HEK293 (cell line): ENCODE data around the gene MDH2.

Experiments used
- CTCF ChIA-PET: fragments of 350-600 bp; formaldehyde crosslinking; extraction: SDS; loops from one replicate; lab custom pipeline; 2021; ENCODE audit warnings: antibody characterized with exemption; lab: Yijun Ruan, JAX
- POLR2A ChIA-PET: fragments of 300-600 bp; formaldehyde crosslinking; extraction: SDS; loops from one replicate; lab custom pipeline; 2020; ENCODE audit warnings: antibody characterized with exemption, inconsistent platforms; lab: Yijun Ruan, JAX
- H3K27ac ChIP-seq: fragments of 200-500 bp; sonication (Bioruptor generic); 2 replicates; pipeline ENCODE4 v1.5.1; 2014; ENCODE audit warnings: low read depth, low read length, control low read depth, inconsistent platforms; ENCODE audit errors: extremely low read depth
- H3K36me3 ChIP-seq, 2 experiments: fragments of 200-500 bp in 1 of 2; sonication (Bioruptor generic) in 1 of 2; 1 replicate in 1 of 2; 2 replicates in 1 of 2; pipeline ENCODE4 v1.5.1; 2014 to 2017; ENCODE audit warnings: inconsistent platforms in 2 of 2, low read length in 2 of 2; ENCODE audit not compliant: control insufficient read depth in 2 of 2, insufficient read depth in 1 of 2
- H3K4me1 ChIP-seq: fragments of 200-500 bp; sonication (Bioruptor generic); 2 replicates; pipeline ENCODE4 v1.5.1; 2014; ENCODE audit warnings: mild to moderate bottlenecking, low read length, inconsistent platforms; ENCODE audit not compliant: control insufficient read depth, insufficient read depth
- H3K4me3 ChIP-seq: 2 replicates; pipeline ENCODE4 v1.5.1; 2011; ENCODE audit warnings: low read depth, mild to moderate bottlenecking, control low read depth, low read length, moderate library complexity
- H3K9me3 ChIP-seq: fragments of 200-500 bp; sonication (Bioruptor generic); 2 replicates; pipeline ENCODE4 v1.5.1; 2014; ENCODE audit warnings: low read depth, low read length, inconsistent platforms; ENCODE audit not compliant: control insufficient read depth, insufficient read depth
- KLF7 ChIP-seq: fragments of 450-650 bp; formaldehyde crosslinking; IDR thresholded peaks from 2 replicates; pipeline ENCODE4 v1.5.1; 2016; ENCODE audit warnings: missing biosample characterization, missing genetic modification characterization, borderline replicate concordance
- MZF1 ChIP-seq: fragments of 450-650 bp; formaldehyde crosslinking; IDR thresholded peaks from 2 replicates; pipeline ENCODE4 v1.5.1; 2017; ENCODE audit warnings: missing biosample characterization, missing genetic modification characterization, borderline replicate concordance
- RBAK ChIP-seq: fragments of 450-650 bp; formaldehyde crosslinking; IDR thresholded peaks from 2 replicates; pipeline ENCODE4 v1.5.1; 2016; ENCODE audit warnings: missing biosample characterization, missing genetic modification characterization
- TCF7L2 ChIP-seq: IDR thresholded peaks from 2 replicates; pipeline ENCODE4 v1.6.1; 2011; ENCODE audit warnings: low read depth, mild to moderate bottlenecking, inconsistent platforms, low read length, moderate library complexity, borderline replicate concordance
- ZBTB17 ChIP-seq: fragments of 450-650 bp; formaldehyde crosslinking; IDR thresholded peaks from 2 replicates; pipeline ENCODE4 v1.5.1; 2016; ENCODE audit warnings: missing biosample characterization, missing genetic modification characterization
- ZFP37 ChIP-seq: fragments of 450-650 bp; formaldehyde crosslinking; IDR thresholded peaks from 2 replicates; pipeline ENCODE4 v1.5.1; 2016; ENCODE audit warnings: missing biosample characterization, missing genetic modification characterization
- ZNF138 ChIP-seq: fragments of 450-650 bp; formaldehyde crosslinking; IDR thresholded peaks from 2 replicates; pipeline ENCODE4 v1.5.1; 2016; ENCODE audit warnings: missing biosample characterization, missing genetic modification characterization, borderline replicate concordance
- ZNF140 ChIP-seq: fragments of 450-650 bp; formaldehyde crosslinking; IDR thresholded peaks from 2 replicates; pipeline ENCODE4 v1.5.1; 2016; ENCODE audit warnings: missing biosample characterization, missing genetic modification characterization
- ZNF157 ChIP-seq: fragments of 450-650 bp; formaldehyde crosslinking; IDR thresholded peaks from 2 replicates; pipeline ENCODE4 v1.5.1; 2016; ENCODE audit warnings: missing biosample characterization, missing genetic modification characterization
- ZNF16 ChIP-seq: fragments of 450-650 bp; formaldehyde crosslinking; IDR thresholded peaks from 2 replicates; pipeline ENCODE4 v1.5.1; 2016; ENCODE audit warnings: low read depth, missing biosample characterization, missing genetic modification characterization
- ZNF19 ChIP-seq: fragments of 450-650 bp; formaldehyde crosslinking; IDR thresholded peaks from 2 replicates; pipeline ENCODE4; 2016; ENCODE audit warnings: missing biosample characterization, missing genetic modification characterization, low read depth
- ZNF211 ChIP-seq: fragments of 450-650 bp; formaldehyde crosslinking; IDR thresholded peaks from 2 replicates; pipeline ENCODE4 v1.5.1; 2016; ENCODE audit warnings: low read depth, missing biosample characterization, missing genetic modification characterization
- ZNF274 ChIP-seq, 2 experiments: fragments of 200-500 bp in 1 of 2; fragments of 450-650 bp in 1 of 2; sonication (Bioruptor generic) in 1 of 2; formaldehyde crosslinking in 1 of 2; IDR thresholded peaks; 2 replicates each; pipeline versions ENCODE4 v1.5.1 to v1.6.1; 2014 to 2016; ENCODE audit warnings: borderline replicate concordance in 1 of 2, inconsistent platforms in 1 of 2, low read length in 1 of 2, missing biosample characterization in 1 of 2, missing genetic modification characterization in 1 of 2
- ZNF558 ChIP-seq: fragments of 450-650 bp; formaldehyde crosslinking; IDR thresholded peaks from 2 replicates; pipeline ENCODE4 v1.5.1; 2016; ENCODE audit warnings: missing biosample characterization, missing genetic modification characterization
- ZNF571 ChIP-seq: fragments of 450-650 bp; formaldehyde crosslinking; IDR thresholded peaks from 2 replicates; pipeline ENCODE4 v1.5.0; 2017; ENCODE audit warnings: missing biosample characterization, missing genetic modification characterization
- ZNF600 ChIP-seq: fragments of 450-650 bp; formaldehyde crosslinking; IDR thresholded peaks from 2 replicates; pipeline ENCODE4 v1.5.1; 2016; ENCODE audit warnings: missing biosample characterization, missing genetic modification characterization
- ZNF660 ChIP-seq: fragments of 450-650 bp; IDR thresholded peaks from 2 replicates; pipeline ENCODE4 v1.5.1; 2018; ENCODE audit warnings: missing biosample characterization, mild to moderate bottlenecking, missing genetic modification characterization
- ZNF747 ChIP-seq: fragments of 450-650 bp; formaldehyde crosslinking; IDR thresholded peaks from 2 replicates; pipeline ENCODE4 v1.5.1; 2016; ENCODE audit warnings: missing biosample characterization, missing genetic modification characterization
- ZNF76 ChIP-seq: fragments of 450-650 bp; formaldehyde crosslinking; IDR thresholded peaks from 2 replicates; pipeline ENCODE4; 2016; ENCODE audit warnings: low read depth, missing biosample characterization, missing genetic modification characterization, borderline replicate concordance
- ZSCAN16 ChIP-seq: fragments of 450-650 bp; formaldehyde crosslinking; IDR thresholded peaks from 2 replicates; pipeline ENCODE4 v1.5.1; 2016; ENCODE audit warnings: missing biosample characterization, missing genetic modification characterization
- TF ChIP-seq, protein P1 (sequence below): fragments of 450-650 bp; formaldehyde crosslinking; IDR thresholded peaks from 2 replicates; pipeline ENCODE4 v1.5.1; 2016; ENCODE audit warnings: missing biosample characterization, missing genetic modification characterization
- TF ChIP-seq, protein P2 (sequence below): fragments of 450-650 bp; formaldehyde crosslinking; IDR thresholded peaks from 2 replicates; pipeline ENCODE4; 2016; ENCODE audit warnings: missing biosample characterization, missing genetic modification characterization
- TF ChIP-seq, protein P3 (sequence below): fragments of 450-650 bp; formaldehyde crosslinking; optimal IDR thresholded peaks from 2 replicates; pipeline ENCODE3; 2016; ENCODE audit warnings: missing biosample characterization, mild to moderate bottlenecking, missing genetic modification characterization
- TF ChIP-seq, protein P4 (sequence below): fragments of 450-650 bp; formaldehyde crosslinking; IDR thresholded peaks from 2 replicates; pipeline ENCODE4 v1.5.1; 2016; ENCODE audit warnings: missing biosample characterization, missing genetic modification characterization
- TF ChIP-seq, protein P5 (sequence below): fragments of 450-650 bp; formaldehyde crosslinking; IDR thresholded peaks from 2 replicates; pipeline ENCODE4 v1.5.1; 2016; ENCODE audit warnings: missing biosample characterization, missing genetic modification characterization, low read depth
- TF ChIP-seq, protein P6 (sequence below): IDR thresholded peaks from 2 replicates; pipeline ENCODE4 v1.6.1; 2011; ENCODE audit warnings: mild to moderate bottlenecking, low read depth, low read length, borderline replicate concordance

MDH2 gene

DNA sequence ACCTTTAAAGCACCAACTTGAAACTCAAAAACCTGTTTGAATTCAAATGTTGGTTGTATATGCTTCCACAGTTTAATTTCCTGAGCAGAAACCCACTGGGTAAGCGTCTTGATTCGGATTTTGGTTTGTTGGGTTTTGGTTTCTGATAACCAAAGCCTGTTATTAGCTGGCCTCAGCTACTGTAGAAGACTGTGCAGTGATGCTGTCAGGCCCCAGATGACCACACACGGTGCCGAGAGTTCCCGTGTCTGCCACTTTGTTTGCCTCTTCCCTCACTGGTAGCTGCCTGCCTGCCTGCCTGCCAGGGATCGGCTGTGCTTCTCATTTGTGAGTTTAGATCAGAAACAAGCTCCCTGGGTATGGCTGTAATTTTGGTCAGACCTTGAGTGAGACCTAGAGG lies 5.6 kb downstream of the MDH2 start:
- peaks cover 31 to 82% of the 10 kb centered on the region in 2 experiments for H3K36me3 ChIP-seq
- TF ChIP-seq, protein P1, sequence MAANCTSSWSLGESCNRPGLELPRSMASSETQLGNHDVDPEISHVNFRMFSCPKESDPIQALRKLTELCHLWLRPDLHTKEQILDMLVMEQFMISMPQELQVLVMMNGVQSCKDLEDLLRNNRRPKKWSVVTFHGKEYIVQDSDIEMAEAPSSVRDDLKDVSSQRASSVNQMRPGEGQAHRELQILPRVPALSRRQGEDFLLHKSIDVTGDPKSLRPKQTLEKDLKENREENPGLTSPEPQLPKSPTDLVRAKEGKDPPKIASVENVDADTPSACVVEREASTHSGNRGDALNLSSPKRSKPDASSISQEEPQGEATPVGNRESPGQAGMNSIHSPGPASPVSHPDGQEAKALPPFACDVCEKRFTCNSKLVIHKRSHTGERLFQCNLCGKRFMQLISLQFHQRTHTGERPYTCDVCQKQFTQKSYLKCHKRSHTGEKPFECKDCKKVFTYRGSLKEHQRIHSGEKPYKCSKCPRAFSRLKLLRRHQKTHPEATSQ (tag by site-specific recombination): no peak
- TF ChIP-seq ZNF571 (tag by site-specific recombination): no peak
- no peak for TF ChIP-seq ZNF211
- TF ChIP-seq, protein P2, sequence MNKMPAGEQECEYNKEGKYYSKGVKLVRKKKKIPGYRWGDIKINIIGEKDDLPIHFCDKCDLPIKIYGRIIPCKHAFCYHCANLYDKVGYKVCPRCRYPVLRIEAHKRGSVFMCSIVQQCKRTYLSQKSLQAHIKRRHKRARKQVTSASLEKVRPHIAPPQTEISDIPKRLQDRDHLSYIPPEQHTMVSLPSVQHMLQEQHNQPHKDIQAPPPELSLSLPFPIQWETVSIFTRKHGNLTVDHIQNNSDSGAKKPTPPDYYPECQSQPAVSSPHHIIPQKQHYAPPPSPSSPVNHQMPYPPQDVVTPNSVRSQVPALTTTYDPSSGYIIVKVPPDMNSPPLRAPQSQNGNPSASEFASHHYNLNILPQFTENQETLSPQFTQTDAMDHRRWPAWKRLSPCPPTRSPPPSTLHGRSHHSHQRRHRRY: no peak
- TF ChIP-seq ZNF76 (tag by site-specific recombination): no peak
- no peak for TF ChIP-seq ZSCAN16 (tag by site-specific recombination)
- TF ChIP-seq TCF7L2: no peak
- no peak for TF ChIP-seq ZNF16 (tag by site-specific recombination)
- no peak for TF ChIP-seq ZNF600 (tag by site-specific recombination)
- TF ChIP-seq, protein P3, sequence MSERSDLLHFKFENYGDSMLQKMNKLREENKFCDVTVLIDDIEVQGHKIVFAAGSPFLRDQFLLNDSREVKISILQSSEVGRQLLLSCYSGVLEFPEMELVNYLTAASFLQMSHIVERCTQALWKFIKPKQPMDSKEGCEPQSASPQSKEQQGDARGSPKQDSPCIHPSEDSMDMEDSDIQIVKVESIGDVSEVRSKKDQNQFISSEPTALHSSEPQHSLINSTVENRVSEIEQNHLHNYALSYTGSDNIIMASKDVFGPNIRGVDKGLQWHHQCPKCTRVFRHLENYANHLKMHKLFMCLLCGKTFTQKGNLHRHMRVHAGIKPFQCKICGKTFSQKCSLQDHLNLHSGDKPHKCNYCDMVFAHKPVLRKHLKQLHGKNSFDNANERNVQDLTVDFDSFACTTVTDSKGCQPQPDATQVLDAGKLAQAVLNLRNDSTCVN (tag by site-specific recombination): no peak
- no peak overlapping the region for H3K4me3 ChIP-seq
- peak overlapping the region; percentile 12; the same call in 1 of the 2 replicates for H3K27ac ChIP-seq
- CTCF ChIA-PET: interaction anchor here (0.6 kb wide), 1 partner anchor 127 kb away, joined by 6 read pairs; no protein-coding TSS in a partner anchor
- H3K9me3 ChIP-seq: no peaks in the 10 kb centered on the region
- POLR2A ChIA-PET: interaction anchor here (1.3 to 1.4 kb wide), 2 partner anchors 9 to 15 kb away, joined by 3 to 4 read pairs; no protein-coding TSS in a partner anchor
- no peaks in the 10 kb centered on the region; the same call in 1 of the 2 replicates for H3K4me1 ChIP-seq

DNA sequence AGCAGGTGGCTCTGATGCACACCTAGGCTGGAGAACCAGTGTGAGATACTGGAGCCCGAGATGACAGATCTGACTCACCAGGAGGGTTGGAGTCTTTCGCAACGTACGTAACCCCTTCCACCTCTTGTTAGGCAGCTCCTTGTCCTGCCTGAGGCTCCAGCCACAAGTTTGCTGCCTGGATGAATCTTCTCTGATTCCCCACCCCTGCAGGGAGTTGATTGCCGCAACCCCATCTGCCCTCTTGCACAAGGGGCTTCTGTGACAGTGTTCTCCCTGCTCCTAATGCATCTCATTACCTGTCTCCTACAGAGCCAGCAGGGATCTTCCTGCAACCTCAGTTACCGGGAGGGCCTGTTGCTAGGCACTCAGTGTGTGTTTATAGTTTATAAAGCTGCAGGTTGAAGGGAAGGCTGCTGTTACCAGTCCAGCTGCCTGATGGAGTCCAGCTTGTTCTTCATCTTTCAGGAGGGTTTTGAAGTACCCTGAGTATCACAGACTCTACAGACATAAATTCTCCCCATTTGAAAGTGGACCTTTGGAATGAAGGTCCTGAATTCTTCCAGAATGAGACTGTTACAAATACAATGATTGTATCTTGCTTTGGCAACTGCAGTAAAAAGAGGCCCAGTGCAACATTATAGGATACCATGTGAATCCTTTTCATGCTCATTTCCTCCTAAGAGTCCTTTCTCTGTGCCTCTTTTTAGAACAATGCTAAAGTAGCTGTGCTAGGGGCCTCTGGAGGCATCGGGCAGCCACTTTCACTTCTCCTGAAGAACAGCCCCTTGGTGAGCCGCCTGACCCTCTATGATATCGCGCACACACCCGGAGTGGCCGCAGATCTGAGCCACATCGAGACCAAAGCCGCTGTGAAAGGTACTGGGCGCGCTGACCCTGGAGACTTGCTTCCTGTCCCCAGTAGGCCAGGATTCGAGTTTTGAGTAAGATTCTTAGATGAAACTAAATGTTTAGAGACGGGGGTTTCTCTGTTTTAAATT lies 6.5 kb downstream of the MDH2 start:
- H3K36me3 ChIP-seq: peaks cover 33 to 87% of the 10 kb centered on the region in 2 experiments
- H3K27ac ChIP-seq: no peak overlapping the region
- POLR2A ChIA-PET: interaction anchor here (1.3 to 1.4 kb wide), 2 partner anchors 10 to 14 kb away, joined by 3 to 4 read pairs; no protein-coding TSS in a partner anchor
- CTCF ChIA-PET: no interaction called here
- no peak overlapping the region for H3K4me3 ChIP-seq
- no peaks in the 10 kb centered on the region for H3K4me1 ChIP-seq
- H3K9me3 ChIP-seq: no peaks in the 10 kb centered on the region
- TF ChIP-seq KLF7 (tag by site-specific recombination) (no peak), ZNF558 (tag by site-specific recombination) (no peak), RBAK (tag by site-specific recombination) (no peak), ZNF274 (IDR thresholded peaks at IDR 0.05; ENCODE audit: low read length) (no peak), ZNF274 (tag by site-specific recombination; IDR thresholded peaks at IDR 0.05; ENCODE audit: borderline replicate concordance) (no peak), ZNF19 (tag by site-specific recombination) (no peak), ZBTB17 (tag by site-specific recombination) (0 out of 2 replicates have a peak, but pooled peaks have one; percentile 33), ZFP37 (no peak), ZNF138 (tag by site-specific recombination) (no peak), ZNF140 (tag by site-specific recombination) (no peak), ZNF157 (tag by site-specific recombination) (no peak), ZNF747 (no peak), MZF1 (tag by site-specific recombination) (no peak), ZNF660 (tag by site-specific recombination) (0 out of 2 replicates have a peak, but pooled peaks have one; percentile 24)
- TF ChIP-seq, protein P4, sequence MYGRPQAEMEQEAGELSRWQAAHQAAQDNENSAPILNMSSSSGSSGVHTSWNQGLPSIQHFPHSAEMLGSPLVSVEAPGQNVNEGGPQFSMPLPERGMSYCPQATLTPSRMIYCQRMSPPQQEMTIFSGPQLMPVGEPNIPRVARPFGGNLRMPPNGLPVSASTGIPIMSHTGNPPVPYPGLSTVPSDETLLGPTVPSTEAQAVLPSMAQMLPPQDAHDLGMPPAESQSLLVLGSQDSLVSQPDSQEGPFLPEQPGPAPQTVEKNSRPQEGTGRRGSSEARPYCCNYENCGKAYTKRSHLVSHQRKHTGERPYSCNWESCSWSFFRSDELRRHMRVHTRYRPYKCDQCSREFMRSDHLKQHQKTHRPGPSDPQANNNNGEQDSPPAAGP (tag by site-specific recombination): no peak
- TF ChIP-seq, protein P5, sequence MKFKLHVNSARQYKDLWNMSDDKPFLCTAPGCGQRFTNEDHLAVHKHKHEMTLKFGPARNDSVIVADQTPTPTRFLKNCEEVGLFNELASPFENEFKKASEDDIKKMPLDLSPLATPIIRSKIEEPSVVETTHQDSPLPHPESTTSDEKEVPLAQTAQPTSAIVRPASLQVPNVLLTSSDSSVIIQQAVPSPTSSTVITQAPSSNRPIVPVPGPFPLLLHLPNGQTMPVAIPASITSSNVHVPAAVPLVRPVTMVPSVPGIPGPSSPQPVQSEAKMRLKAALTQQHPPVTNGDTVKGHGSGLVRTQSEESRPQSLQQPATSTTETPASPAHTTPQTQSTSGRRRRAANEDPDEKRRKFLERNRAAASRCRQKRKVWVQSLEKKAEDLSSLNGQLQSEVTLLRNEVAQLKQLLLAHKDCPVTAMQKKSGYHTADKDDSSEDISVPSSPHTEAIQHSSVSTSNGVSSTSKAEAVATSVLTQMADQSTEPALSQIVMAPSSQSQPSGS (tag by site-specific recombination): no peak
- TF ChIP-seq, protein P6, sequence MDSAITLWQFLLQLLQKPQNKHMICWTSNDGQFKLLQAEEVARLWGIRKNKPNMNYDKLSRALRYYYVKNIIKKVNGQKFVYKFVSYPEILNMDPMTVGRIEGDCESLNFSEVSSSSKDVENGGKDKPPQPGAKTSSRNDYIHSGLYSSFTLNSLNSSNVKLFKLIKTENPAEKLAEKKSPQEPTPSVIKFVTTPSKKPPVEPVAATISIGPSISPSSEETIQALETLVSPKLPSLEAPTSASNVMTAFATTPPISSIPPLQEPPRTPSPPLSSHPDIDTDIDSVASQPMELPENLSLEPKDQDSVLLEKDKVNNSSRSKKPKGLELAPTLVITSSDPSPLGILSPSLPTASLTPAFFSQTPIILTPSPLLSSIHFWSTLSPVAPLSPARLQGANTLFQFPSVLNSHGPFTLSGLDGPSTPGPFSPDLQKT: no peak
